Astrocyte (in vitro differentiated cells and primary cell): Measurements from ENCODE around the gene CABLES2. TPM values are rescaled to one million over a fixed set of nuclear protein-coding genes. Genes with fewer than 3 reads are reported as not detected.

Experiments used
- DNase-seq: peaks from one replicate; pipeline ENCODE4 v3.0.0-alpha.2; 2010; ENCODE audit warnings: low read depth
- FAIRE-seq: peaks from 2 replicates; lab custom pipeline; 2011; peaks lifted over from hg19 to GRCh38; lab: Jason Lieb, UNC
- H2AFZ ChIP-seq: 2 replicates; pipeline ENCODE4 v1.6.0; 2012; ENCODE audit warnings: low read depth, low read length, inconsistent platforms
- H3K27ac ChIP-seq: 2 replicates; pipeline ENCODE4 v1.5.1; 2011; ENCODE audit warnings: low read depth, low read length, inconsistent platforms
- H3K27me3 ChIP-seq: 2 replicates; pipeline ENCODE4 v1.6.0; 2011; ENCODE audit warnings: low read length, inconsistent platforms; ENCODE audit not compliant: insufficient read depth
- H3K36me3 ChIP-seq: 2 replicates; pipeline ENCODE4 v1.5.1; 2011; ENCODE audit warnings: low read length, inconsistent platforms; ENCODE audit not compliant: insufficient read depth
- H3K4me1 ChIP-seq: 2 replicates; pipeline ENCODE4 v1.5.1; 2011; ENCODE audit warnings: low read length, inconsistent platforms; ENCODE audit not compliant: insufficient read depth
- H3K4me2 ChIP-seq: 2 replicates; pipeline ENCODE4 v1.6.0; 2012; ENCODE audit warnings: low read length, inconsistent platforms
- H3K4me3 ChIP-seq: 2 replicates; pipeline ENCODE4 v1.5.1; 2011; ENCODE audit warnings: low read depth, mild to moderate bottlenecking, low read length, inconsistent platforms; ENCODE audit not compliant: insufficient read depth
- H3K79me2 ChIP-seq: 2 replicates; pipeline ENCODE4 v1.6.0; 2012; ENCODE audit warnings: mild to moderate bottlenecking, low read length, inconsistent platforms; ENCODE audit not compliant: insufficient read depth
- H3K9ac ChIP-seq: 2 replicates; pipeline ENCODE4 v1.6.0; 2012; ENCODE audit warnings: mild to moderate bottlenecking, low read length, inconsistent platforms
- H3K9me3 ChIP-seq: 2 replicates; pipeline ENCODE4 v1.5.1; 2012; ENCODE audit warnings: low read depth, mild to moderate bottlenecking, low read length, inconsistent platforms; ENCODE audit not compliant: insufficient read depth
- H4K20me1 ChIP-seq: 2 replicates; pipeline ENCODE4 v1.6.0; 2012; ENCODE audit warnings: low read length, inconsistent platforms; ENCODE audit not compliant: insufficient read depth
- H3K27ac Mint-ChIP-seq: one replicate; pipeline ENCODE4 v1.8.0; 2021; ENCODE audit warnings: mild to moderate bottlenecking, mixed read lengths; ENCODE audit not compliant: unreplicated experiment
- H3K27me3 Mint-ChIP-seq: one replicate; pipeline ENCODE4 v1.8.0; 2021; ENCODE audit warnings: low read depth, mixed read lengths; ENCODE audit not compliant: unreplicated experiment
- H3K36me3 Mint-ChIP-seq: one replicate; pipeline ENCODE4 v1.8.0; 2021; ENCODE audit warnings: low read depth, mixed read lengths; ENCODE audit not compliant: unreplicated experiment
- H3K4me1 Mint-ChIP-seq: one replicate; pipeline ENCODE4 v1.8.0; 2021; ENCODE audit warnings: low read depth, mixed read lengths; ENCODE audit not compliant: unreplicated experiment
- H3K4me3 Mint-ChIP-seq: one replicate; pipeline ENCODE4 v1.8.0; 2021; ENCODE audit warnings: mild to moderate bottlenecking, moderate library complexity, mixed read lengths; ENCODE audit not compliant: unreplicated experiment
- H3K9me3 Mint-ChIP-seq: one replicate; pipeline ENCODE4 v1.8.0; 2021; ENCODE audit warnings: mild to moderate bottlenecking, mixed read lengths; ENCODE audit not compliant: unreplicated experiment
- CTCF ChIP-seq: IDR thresholded peaks from 2 replicates; pipeline ENCODE4 v1.5.1; 2011; ENCODE audit warnings: low read depth, mild to moderate bottlenecking, inconsistent platforms, low read length, moderate library complexity; ENCODE audit not compliant: insufficient read depth
- EZH2 ChIP-seq: IDR thresholded peaks from 2 replicates; pipeline ENCODE4 v1.6.1; 2012; ENCODE audit warnings: mild to moderate bottlenecking, low read length, inconsistent platforms; ENCODE audit not compliant: insufficient read depth
- total RNA-seq: library from RNA; stranded (reverse); gene quantifications from 2 replicates; pipeline ENCODE4 v1.2.1, GENCODE V29; 2021

The CABLES2 gene
- total RNA-seq, 1 donor from 2014 or later = 4.4 TPM

GRCh38 chr20:62400541-62400940 is 6.5 kb downstream of the CABLES2 start:
- H3K36me3 Mint-ChIP-seq = peaks cover 8% of the 10 kb centered on the region
- H3K4me2 ChIP-seq = no peak overlapping the region

GRCh38 chr20:62400021-62400420 is 7.1 kb downstream of the CABLES2 start:
- no peaks in the 10 kb centered on the region for H3K9me3 Mint-ChIP-seq
- H3K36me3 Mint-ChIP-seq = peaks cover 8% of the 10 kb centered on the region
- Histone ChIP-seq H3K27me3 (no peaks in the 10 kb centered on the region), H3K9ac (no peak overlapping the region), H3K4me2 (no peak overlapping the region), H3K4me1 (no peaks in the 10 kb centered on the region), H2AFZ (no peak overlapping the region), H3K9me3 (no peaks in the 10 kb centered on the region), H3K79me2 (no peaks in the 10 kb centered on the region), H3K27ac (no peak overlapping the region), H3K36me3 (no peaks in the 10 kb centered on the region), H3K4me3 (no peak overlapping the region), H4K20me1 (peaks cover 14% of the 10 kb centered on the region)
- H3K4me3 Mint-ChIP-seq = no peak overlapping the region
- no peaks in the 10 kb centered on the region for H3K4me1 Mint-ChIP-seq
- H3K27ac Mint-ChIP-seq = no peak overlapping the region
- H3K27me3 Mint-ChIP-seq = no peaks in the 10 kb centered on the region
- FAIRE-seq (no peak), DNase-seq (no peak)
- TF ChIP-seq EZH2 (no peak), CTCF (no peak)

More at GRCh38 chr20:62400541-62400940, 6.5 kb downstream of the CABLES2 start:
- Histone ChIP-seq H3K79me2 (no peaks in the 10 kb centered on the region), H3K4me1 (no peaks in the 10 kb centered on the region), H3K27me3 (no peaks in the 10 kb centered on the region), H3K27ac (no peak overlapping the region), H2AFZ (no peak overlapping the region), H3K9ac (no peak overlapping the region), H3K4me3 (no peak overlapping the region), H3K36me3 (no peaks in the 10 kb centered on the region), H4K20me1 (peaks cover 19% of the 10 kb centered on the region), H3K9me3 (no peaks in the 10 kb centered on the region)
- Mint-ChIP-seq H3K4me1 (no peaks in the 10 kb centered on the region), H3K27me3 (peaks cover 3% of the 10 kb centered on the region), H3K4me3 (no peak overlapping the region), H3K9me3 (no peaks in the 10 kb centered on the region), H3K27ac (no peak overlapping the region)
- DNase-seq (no peak), FAIRE-seq (no peak)
- no peak for TF ChIP-seq EZH2
- no peak for TF ChIP-seq CTCF

- Mint-ChIP-seq H3K27me3 (no peaks in the 10 kb centered on the region), H3K9me3 (no peaks in the 10 kb centered on the region), H3K27ac (no peak overlapping the region), H3K36me3 (peaks cover 5% of the 10 kb centered on the region), H3K4me3 (no peak overlapping the region), H3K4me1 (no peaks in the 10 kb centered on the region)
- no peaks in the 10 kb centered on the region for H3K9me3 ChIP-seq
- no peak overlapping the region for H3K9ac ChIP-seq
- H3K36me3 ChIP-seq = no peaks in the 10 kb centered on the region
- H3K27me3 ChIP-seq = no peaks in the 10 kb centered on the region
- H3K27ac ChIP-seq = no peak overlapping the region
- DNase-seq = no peak
- peaks cover 1% of the 10 kb centered on the region for H4K20me1 ChIP-seq
- no peak for FAIRE-seq
- H3K4me2 ChIP-seq = no peak overlapping the region
- H3K4me3 ChIP-seq = no peak overlapping the region
- TF ChIP-seq EZH2 = no peak
- no peak for TF ChIP-seq CTCF
- H2AFZ ChIP-seq = no peak overlapping the region
- no peaks in the 10 kb centered on the region for H3K4me1 ChIP-seq
- no peaks in the 10 kb centered on the region for H3K79me2 ChIP-seq
Measured at GRCh38 chr20:62398120-62398821, 8.8 kb downstream of the CABLES2 start.
